GM12878 (cell line): ENCODE results near the gene HRC. TPM values are rescaled to one million over a fixed set of nuclear protein-coding genes. Genes with fewer than 3 reads are reported as not detected.

ENCODE experiments used
- ATAC-seq: fragments of 200-7000 bp; cut with Tn5 transposase; 3 replicates; pipeline ENCODE4 v1.9.1; 2020; ENCODE audit warnings: mild to moderate bottlenecking, moderate library complexity
- BruUV-seq: library from RNA; stranded (reverse); fragments of 400-500 nt; replicated peaks from 2 replicates; lab custom pipeline; 2021; lab: Mats Ljungman, UMichigan
- CTCF ChIA-PET: fragments of 300-600 bp; sonication (Branson Sonifier 250); formaldehyde crosslinking; extraction: SDS; loops from one replicate; lab custom pipeline; 2021; ENCODE audit warnings: inconsistent platforms; lab: Yijun Ruan, JAX
- POLR2A ChIA-PET: fragments of 350-600 bp; formaldehyde crosslinking; extraction: SDS; loops from one replicate; lab custom pipeline; 2021; ENCODE audit warnings: inconsistent platforms; lab: Charles Lee
- RAD21 ChIA-PET: fragments of 300-600 bp; sonication (Branson Sonifier 250); formaldehyde crosslinking; loops from one replicate; lab custom pipeline; 2023; ENCODE audit warnings: antibody characterized with exemption; ENCODE audit not compliant: unreplicated experiment; lab: Charles Lee
- SMC1A ChIA-PET: fragments of 300-600 bp; sonication (Branson Sonifier 250); formaldehyde crosslinking; loops from one replicate; lab custom pipeline; 2023; ENCODE audit not compliant: unreplicated experiment, uncharacterized antibody; lab: Charles Lee
- DNase-seq: peaks from one replicate; pipeline ENCODE4 v3.0.0-alpha.2; 2011; ENCODE audit warnings: low read depth, low spot score
- FAIRE-seq: peaks from 3 replicates; lab custom pipeline; 2011; peaks lifted over from hg19 to GRCh38; lab: Jason Lieb, UNC
- H2AFZ ChIP-seq: 2 replicates; pipeline ENCODE4 v1.6.0; 2011; ENCODE audit warnings: low read depth, low read length, control low read depth; ENCODE audit not compliant: control insufficient read depth
- H3K27ac ChIP-seq: 2 replicates; pipeline ENCODE4 v1.5.1; 2011; ENCODE audit warnings: control low read depth; ENCODE audit not compliant: control insufficient read depth, insufficient read depth
- H3K27me3 ChIP-seq, 2 experiments: replicated peaks in 1 of 2; 2 replicates each; pipeline versions ENCODE4 v1.6.0 to v1.6.1; 2011; ENCODE audit warnings: low read length in 1 of 2; ENCODE audit not compliant: control insufficient read depth in 2 of 2, insufficient read depth in 2 of 2
- H3K36me3 ChIP-seq, 2 experiments: 2 replicates each; pipeline ENCODE4 v1.5.1; 2011; ENCODE audit warnings: low read length in 1 of 2; ENCODE audit not compliant: control insufficient read depth in 2 of 2, insufficient read depth in 2 of 2
- H3K4me1 ChIP-seq: 2 replicates; pipeline ENCODE4 v1.6.1; 2011; ENCODE audit warnings: mild to moderate bottlenecking, low read length, moderate library complexity, mixed read lengths; ENCODE audit not compliant: control insufficient read depth, insufficient read depth
- H3K4me2 ChIP-seq: 2 replicates; pipeline ENCODE4 v1.6.0; 2011; ENCODE audit warnings: control low read depth; ENCODE audit not compliant: control insufficient read depth, insufficient read depth
- H3K4me3 ChIP-seq: fragments of 200-600 bp; sonication (generic); 2 replicates; pipeline ENCODE4 v1.5.1; 2016
- H3K79me2 ChIP-seq: 2 replicates; pipeline ENCODE4 v1.6.0; 2011; ENCODE audit warnings: low read length; ENCODE audit not compliant: control insufficient read depth, insufficient read depth
- H3K9ac ChIP-seq: 2 replicates; pipeline ENCODE4 v1.8.0; 2011; ENCODE audit warnings: low read length, control low read depth, mixed read lengths; ENCODE audit not compliant: control insufficient read depth, insufficient read depth
- H3K9me3 ChIP-seq: replicated peaks from 3 replicates; pipeline ENCODE4 v1.5.1; 2011; ENCODE audit warnings: mild to moderate bottlenecking, low read length; ENCODE audit not compliant: control insufficient read depth, insufficient read depth
- H4K20me1 ChIP-seq: 2 replicates; pipeline ENCODE4 v1.6.0; 2011; ENCODE audit not compliant: control insufficient read depth, insufficient read depth
- BCL11A ChIP-seq: IDR thresholded peaks from 2 replicates; pipeline ENCODE4 v1.6.1; 2011; ENCODE audit warnings: low read depth, low read length
- BMI1 ChIP-seq: fragments of 450-650 bp; IDR thresholded peaks from 2 replicates; pipeline ENCODE4 v1.6.1; 2016; ENCODE audit warnings: mild to moderate bottlenecking, moderate library complexity, borderline replicate concordance
- CBFB ChIP-seq: IDR thresholded peaks from 2 replicates; pipeline ENCODE4 v1.6.1; 2016; ENCODE audit warnings: antibody characterized with exemption, low read depth
- HDGF ChIP-seq: fragments of 450-650 bp; IDR thresholded peaks from 2 replicates; pipeline ENCODE4 v1.6.1; 2016; ENCODE audit warnings: antibody characterized with exemption
- SMC3 ChIP-seq: IDR thresholded peaks from 2 replicates; pipeline ENCODE4 v1.6.1; 2011; ENCODE audit warnings: low read length, improper control_type of control experiment, borderline replicate concordance
- STAT1 ChIP-seq: fragments of 450-650 bp; conservative IDR thresholded peaks from 2 replicates; pipeline ENCODE4 v1.6.1; 2014; ENCODE audit warnings: antibody characterized with exemption, mild to moderate bottlenecking
- ZSCAN29 ChIP-seq: fragments of 450-650 bp; IDR thresholded peaks from 2 replicates; pipeline ENCODE4 v1.6.1; 2017; ENCODE audit warnings: mild to moderate bottlenecking, moderate library complexity
- WGBS: methylation state at CpG from one replicate; pipeline ENCODE4 v1.1.6; 2016; ENCODE audit warnings: low lambda C conversion rate; ENCODE audit not compliant: insufficient replicate concordance, insufficient coverage; ENCODE audit errors: missing lambda C conversion rate; 5-methylcytosine and 5-hydroxymethylcytosine counted together
- in situ Hi-C: fragments of 300-500 bp; cut with MboI; formaldehyde crosslinking; loops from 9 replicates; pipeline ENCODE4 v1.14.3; 2018; ENCODE audit warnings: mixed read lengths
- intact Hi-C: fragments of 100-400 bp; cut with micrococcal nuclease; formaldehyde crosslinking; loops from one replicate; pipeline ENCODE4 v1.14.2; 2022; ENCODE audit not compliant: unreplicated experiment
- polyA plus RNA-seq, 11 experiments: library from polyadenylated mRNA; depleted of rRNA in 4 of 11; unstranded in 6 of 11; stranded (reverse) in 5 of 11; fragments of >200 nt; fragmentation: Nextera tagmentation in 4 of 11; fragmentation: Illumina TruSeq in 1 of 11; extraction: Ambion mirVana in 4 of 11; extraction: Trizol in 1 of 11; gene quantifications; 1 replicate in 1 of 11; 2 replicates in 10 of 11; pipeline versions ENCODE4 v1.2.1 to v1.2.3, GENCODE V29; 2011 to 2016; ENCODE audit warnings: inconsistent platforms in 2 of 11, missing spikeins in 2 of 11, low read depth in 1 of 11
- total RNA-seq, 4 experiments: library from RNA; depleted of rRNA in 3 of 4; stranded (reverse); fragments of >200 nt in 3 of 4; fragmentation: Illumina TruSeq in 1 of 4; extraction: Trizol in 1 of 4; gene quantifications; 2 replicates each; pipeline versions ENCODE4 v1.2.1 to v1.2.3, GENCODE V29; 2013 to 2021
- TF ChIP-seq, protein P1 (sequence below): fragments of 150-350 bp; IDR thresholded peaks from 2 replicates; pipeline ENCODE4 v1.6.1; 2016; ENCODE audit warnings: low read depth, low read length
- TF ChIP-seq, protein P2 (sequence below): fragments of 450-650 bp; IDR thresholded peaks from 2 replicates; pipeline ENCODE4 v1.6.1; 2018; ENCODE audit warnings: borderline replicate concordance, mild to moderate bottlenecking; ENCODE audit not compliant: partially characterized antibody

Gene HRC
- total and polyA plus RNA-seq, 10 of the 15 experiments (the other 5 are each of a cell fraction or from before 2014, with no cell fraction given), result 0.10 TPM; not detected in 9

DNA sequence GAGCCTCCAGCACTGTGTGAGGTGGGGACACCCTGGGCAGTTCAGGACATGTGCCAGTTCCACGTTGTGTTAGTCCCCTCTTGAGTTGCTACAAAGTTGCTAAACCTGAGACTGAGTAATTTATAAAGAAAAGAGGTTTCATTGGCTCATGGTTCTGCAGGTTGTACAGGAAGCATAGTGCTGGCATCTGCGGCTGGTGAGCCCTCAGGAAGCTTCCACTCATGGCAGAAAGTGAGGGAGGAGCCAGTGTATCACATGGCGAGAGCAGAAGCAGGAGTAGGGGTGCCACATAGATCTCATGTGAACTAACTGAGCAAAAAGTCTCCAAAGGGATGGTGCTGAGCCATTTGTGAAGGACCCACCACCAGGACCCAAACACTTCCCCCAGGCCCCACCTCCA, 35.6 kb upstream of the HRC start (continued):
- TF ChIP-seq, protein P1, sequence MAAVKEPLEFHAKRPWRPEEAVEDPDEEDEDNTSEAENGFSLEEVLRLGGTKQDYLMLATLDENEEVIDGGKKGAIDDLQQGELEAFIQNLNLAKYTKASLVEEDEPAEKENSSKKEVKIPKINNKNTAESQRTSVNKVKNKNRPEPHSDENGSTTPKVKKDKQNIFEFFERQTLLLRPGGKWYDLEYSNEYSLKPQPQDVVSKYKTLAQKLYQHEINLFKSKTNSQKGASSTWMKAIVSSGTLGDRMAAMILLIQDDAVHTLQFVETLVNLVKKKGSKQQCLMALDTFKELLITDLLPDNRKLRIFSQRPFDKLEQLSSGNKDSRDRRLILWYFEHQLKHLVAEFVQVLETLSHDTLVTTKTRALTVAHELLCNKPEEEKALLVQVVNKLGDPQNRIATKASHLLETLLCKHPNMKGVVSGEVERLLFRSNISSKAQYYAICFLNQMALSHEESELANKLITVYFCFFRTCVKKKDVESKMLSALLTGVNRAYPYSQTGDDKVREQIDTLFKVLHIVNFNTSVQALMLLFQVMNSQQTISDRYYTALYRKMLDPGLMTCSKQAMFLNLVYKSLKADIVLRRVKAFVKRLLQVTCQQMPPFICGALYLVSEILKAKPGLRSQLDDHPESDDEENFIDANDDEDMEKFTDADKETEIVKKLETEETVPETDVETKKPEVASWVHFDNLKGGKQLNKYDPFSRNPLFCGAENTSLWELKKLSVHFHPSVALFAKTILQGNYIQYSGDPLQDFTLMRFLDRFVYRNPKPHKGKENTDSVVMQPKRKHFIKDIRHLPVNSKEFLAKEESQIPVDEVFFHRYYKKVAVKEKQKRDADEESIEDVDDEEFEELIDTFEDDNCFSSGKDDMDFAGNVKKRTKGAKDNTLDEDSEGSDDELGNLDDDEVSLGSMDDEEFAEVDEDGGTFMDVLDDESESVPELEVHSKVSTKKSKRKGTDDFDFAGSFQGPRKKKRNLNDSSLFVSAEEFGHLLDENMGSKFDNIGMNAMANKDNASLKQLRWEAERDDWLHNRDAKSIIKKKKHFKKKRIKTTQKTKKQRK, result no peak
- no peak for TF ChIP-seq HDGF
- TF ChIP-seq SMC3, result no peak
- no peak for TF ChIP-seq STAT1
- TF ChIP-seq CBFB, result no peak
- TF ChIP-seq, protein P2, sequence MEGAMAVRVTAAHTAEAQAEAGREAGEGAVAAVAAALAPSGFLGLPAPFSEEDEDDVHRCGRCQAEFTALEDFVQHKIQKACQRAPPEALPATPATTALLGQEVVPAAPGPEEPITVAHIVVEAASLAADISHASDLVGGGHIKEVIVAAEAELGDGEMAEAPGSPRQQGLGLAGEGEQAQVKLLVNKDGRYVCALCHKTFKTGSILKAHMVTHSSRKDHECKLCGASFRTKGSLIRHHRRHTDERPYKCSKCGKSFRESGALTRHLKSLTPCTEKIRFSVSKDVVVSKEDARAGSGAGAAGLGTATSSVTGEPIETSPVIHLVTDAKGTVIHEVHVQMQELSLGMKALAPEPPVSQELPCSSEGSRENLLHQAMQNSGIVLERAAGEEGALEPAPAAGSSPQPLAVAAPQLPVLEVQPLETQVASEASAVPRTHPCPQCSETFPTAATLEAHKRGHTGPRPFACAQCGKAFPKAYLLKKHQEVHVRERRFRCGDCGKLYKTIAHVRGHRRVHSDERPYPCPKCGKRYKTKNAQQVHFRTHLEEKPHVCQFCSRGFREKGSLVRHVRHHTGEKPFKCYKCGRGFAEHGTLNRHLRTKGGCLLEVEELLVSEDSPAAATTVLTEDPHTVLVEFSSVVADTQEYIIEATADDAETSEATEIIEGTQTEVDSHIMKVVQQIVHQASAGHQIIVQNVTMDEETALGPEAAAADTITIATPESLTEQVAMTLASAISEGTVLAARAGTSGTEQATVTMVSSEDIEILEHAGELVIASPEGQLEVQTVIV, result no peak
- no peak for TF ChIP-seq BCL11A
- TF ChIP-seq BMI1, result no peak

DNA sequence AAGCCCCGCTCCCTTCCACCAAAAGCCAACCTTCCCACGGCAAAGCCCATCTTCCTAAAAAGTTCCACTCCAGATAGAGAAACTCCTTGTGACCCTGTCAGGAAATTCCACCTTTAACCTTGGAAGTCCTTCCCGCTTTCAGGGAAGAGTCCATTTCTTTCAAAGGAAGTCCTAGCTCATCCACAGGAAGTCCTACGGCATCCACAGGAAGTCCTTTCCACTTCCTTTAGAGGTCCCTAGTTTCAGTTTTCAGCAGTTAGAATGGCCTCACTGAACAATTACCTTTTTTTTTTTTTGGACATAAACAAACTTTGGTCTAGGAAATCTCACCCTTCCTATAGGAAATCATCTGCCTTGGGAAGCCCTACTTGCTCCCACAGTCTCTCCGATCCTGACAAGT, 34.1 kb upstream of the HRC start:
- FAIRE-seq, result no peak
- no peaks in the 10 kb centered on the region for H3K27me3 ChIP-seq
- H3K9me3 ChIP-seq, result no peaks in the 10 kb centered on the region
- WGBS, result 67% methylated on average over 5 of the region's 5 CpGs
- SMC1A ChIA-PET, result no interaction called here
- CTCF ChIA-PET, result interaction anchor here (0.6 to 6.1 kb wide), 2 partner anchors 9 to 191 kb away, joined by 3 to 32 read pairs; no protein-coding TSS in a partner anchor
- POLR2A ChIA-PET, result no interaction called here
- ATAC-seq, result no peak
- no TSS peak for BruUV-seq
- H3K4me1 ChIP-seq, result no peaks in the 10 kb centered on the region
- RAD21 ChIA-PET, result no interaction called here
- no peak overlapping the region for H2AFZ ChIP-seq
- no peaks in the 10 kb centered on the region for H3K36me3 ChIP-seq
- intact Hi-C loops (no loop called here), in situ Hi-C loops (no loop called here)
- no peak overlapping the region for H3K4me3 ChIP-seq
- no peak for TF ChIP-seq ZSCAN29
- DNase-seq, result no peak
- H3K9ac ChIP-seq, result no peak overlapping the region
- no peak overlapping the region for H3K4me2 ChIP-seq
- no peak overlapping the region for H3K27ac ChIP-seq
- H4K20me1 ChIP-seq, result no peaks in the 10 kb centered on the region
- no peaks in the 10 kb centered on the region for H3K79me2 ChIP-seq
